AG20443 (cell line): ENCODE measurements around the gene CX3CR1.

Experiments
- DNase-seq: peaks from one replicate; pipeline ENCODE4 v3.0.0; 2012; ENCODE audit warnings: low spot score, mixed read lengths

Gene CX3CR1

GRCh38 chr3:39222939-39223338 is 56.9 kb downstream of the CX3CR1 start:
- no peak for DNase-seq

- DNase-seq, result no peak
Observed at GRCh38 chr3:39222462-39222861, 57.4 kb downstream of the CX3CR1 start.

- DNase-seq, result no peak
Observed at GRCh38 chr3:39221141-39221530, 58.7 kb downstream of the CX3CR1 start.

GRCh38 chr3:39220407-39221140 is 59.3 kb downstream of the CX3CR1 start:
- no peak for DNase-seq

- no peak for DNase-seq
Observed at GRCh38 chr3:39219702-39220101, 60.1 kb downstream of the CX3CR1 start.

- DNase-seq, result no peak
Observed at GRCh38 chr3:39216176-39216790, 63.6 kb downstream of the CX3CR1 start.

GRCh38 chr3:39213613-39214012 is 66.2 kb downstream of the CX3CR1 start:
- DNase-seq, result no peak
